Heart left ventricle (tissue), 16 donors: ENCODE data around the gene RAPGEF3. TPM values are rescaled to one million over a fixed set of nuclear protein-coding genes. Genes with fewer than 3 reads are reported as not detected.
A peak's percentile ranks its signal among the peaks of the same experiment; 100 is the strongest.

Source experiments
- ATAC-seq, 4 donors: fragments of 200-7000 bp; cut with Tn5 transposase; one replicate each; pipeline ENCODE4 v1.9.1; 2020 to 2022; ENCODE audit warnings: moderate library complexity in 4 of 4, mild to moderate bottlenecking in 3 of 4, moderate number of reproducible peaks in 1 of 4
- DNase-seq, 5 donors: peaks; one replicate each; pipeline ENCODE4 v3.0.0-alpha.2; 2020
- H3K27ac ChIP-seq, 12 donors: fragments of 200-600 bp; sonication (generic) in 4 of 12; one replicate each; pipeline versions ENCODE4 v1.5.0 to v1.8.0; 2016 to 2022; ENCODE audit warnings: mild to moderate bottlenecking in 2 of 12
- H3K27me3 ChIP-seq, 9 donors: fragments of 200-600 bp; sonication (generic) in 2 of 9; one replicate each; pipeline versions ENCODE4 v1.5.1 to v1.8.0; 2016 to 2022; ENCODE audit warnings: mild to moderate bottlenecking in 3 of 9
- H3K36me3 ChIP-seq, 9 donors: fragments of 200-600 bp; sonication (generic) in 2 of 9; one replicate each; pipeline versions ENCODE4 v1.5.0 to v1.8.0; 2018 to 2022; ENCODE audit warnings: mild to moderate bottlenecking in 2 of 9
- H3K4me1 ChIP-seq, 12 donors: fragments of 200-600 bp; sonication (generic) in 4 of 12; one replicate each; pipeline versions ENCODE4 v1.5.0 to v1.8.0; 2016 to 2022; ENCODE audit warnings: mild to moderate bottlenecking in 3 of 12
- H3K4me3 ChIP-seq, 12 donors: fragments of 200-600 bp; sonication (generic) in 4 of 12; one replicate each; pipeline versions ENCODE4 v1.5.0 to v1.8.0; 2017 to 2022; ENCODE audit warnings: mild to moderate bottlenecking in 9 of 12, moderate library complexity in 4 of 12
- H3K9me3 ChIP-seq, 12 donors: fragments of 200-600 bp; sonication (generic) in 4 of 12; one replicate each; pipeline versions ENCODE4 v1.5.0 to v1.8.0; 2016 to 2022; ENCODE audit warnings: mild to moderate bottlenecking in 1 of 12
- POLR2A ChIP-seq, 2 donors: fragments of 450-650 bp; IDR thresholded peaks; one replicate each; pipeline ENCODE4 v1.6.1; 2017; ENCODE audit warnings: antibody characterized with exemption in 2 of 2, mild to moderate bottlenecking in 2 of 2, moderate library complexity in 2 of 2
- WGBS, 4 donors: extraction: QIAGEN DNeasy Blood & Tissue Kit in 2 of 4; methylation state at CpG; one replicate each; pipeline versions ENCODE4 v1.1.5 to v1.1.7; 2013 to 2018; 5-methylcytosine and 5-hydroxymethylcytosine counted together
- intact Hi-C, 10 donors: fragments of 100-400 bp; cut with DNase I; formaldehyde crosslinking; loops; one replicate each; pipeline versions ENCODE4 v1.11.1 to v1.14.2; 2022
- polyA plus RNA-seq, 2 donors: library from polyadenylated mRNA; stranded (reverse); fragments of 200-250 nt; gene quantifications; one replicate each; pipeline ENCODE4 v1.2.3, GENCODE V29; 2013
- total RNA-seq, 9 donors: library from RNA; depleted of rRNA in 2 of 9; stranded (reverse); fragments of >200 nt in 2 of 9; fragmentation: NEBNext Ultra II Directional in 3 of 9; extraction: Animal tissue kit (Norgen Biotek cat#: 25700) in 3 of 9; gene quantifications; one replicate each; pipeline versions ENCODE4 v1.1.0 to v1.2.4, GENCODE V29; 2016 to 2023
- TF ChIP-seq, protein P1 (sequence below), 12 donors: fragments of 200-600 bp; sonication (generic) in 4 of 12; IDR thresholded peaks; one replicate each; pipeline versions ENCODE4 v1.5.0 to v1.8.0; 2018 to 2022; ENCODE audit warnings: antibody characterized with exemption in 12 of 12, mild to moderate bottlenecking in 5 of 12
- donor health status: ischemic (EF 13 %, LVEDD 7.1; RV severe dilation, severe dysfunction).
- donor health status: healthy with polysubstance abuse.
- donor health status: DM: no; HTN: yes; CAD: no.
- donor health status: DM: no; HTN: no; CAD: no.
- donor health status: ischemic (EF 25% LVEDD 6.9; RV normal size, moderate dysfunction).
- donor health status: ischemic (EF 25% LVEDD 5.7; RV mildly dilated, moderate dysfunction).
- donor health status: healthy.
- donor health status: DM: yes; HTN: yes; CAD: no.
- donor health status: ischemic (EF 35%, LVEDD 5.7; RV mildly dilated, moderate dysfunction).
- donor health status: nonischemic (EF 11% LVEDD 7.7; RV severe dilation, severe dysfunction).
- donor health status: DM: yes; HTN: yes; CAD: no.
- donor health status: PGD.
- donor health status: ischemic (EF 29% LVEDD 5.4; RV normal size, mild dysfunction).
- donor health status: nonischemic (EF 23%, LVEDD 6.1; RV moderate dilation, normal function).

Gene RAPGEF3
- total and polyA plus RNA-seq, 11 donors = 14.5 to 62.1 (median 23.9) TPM

DNA sequence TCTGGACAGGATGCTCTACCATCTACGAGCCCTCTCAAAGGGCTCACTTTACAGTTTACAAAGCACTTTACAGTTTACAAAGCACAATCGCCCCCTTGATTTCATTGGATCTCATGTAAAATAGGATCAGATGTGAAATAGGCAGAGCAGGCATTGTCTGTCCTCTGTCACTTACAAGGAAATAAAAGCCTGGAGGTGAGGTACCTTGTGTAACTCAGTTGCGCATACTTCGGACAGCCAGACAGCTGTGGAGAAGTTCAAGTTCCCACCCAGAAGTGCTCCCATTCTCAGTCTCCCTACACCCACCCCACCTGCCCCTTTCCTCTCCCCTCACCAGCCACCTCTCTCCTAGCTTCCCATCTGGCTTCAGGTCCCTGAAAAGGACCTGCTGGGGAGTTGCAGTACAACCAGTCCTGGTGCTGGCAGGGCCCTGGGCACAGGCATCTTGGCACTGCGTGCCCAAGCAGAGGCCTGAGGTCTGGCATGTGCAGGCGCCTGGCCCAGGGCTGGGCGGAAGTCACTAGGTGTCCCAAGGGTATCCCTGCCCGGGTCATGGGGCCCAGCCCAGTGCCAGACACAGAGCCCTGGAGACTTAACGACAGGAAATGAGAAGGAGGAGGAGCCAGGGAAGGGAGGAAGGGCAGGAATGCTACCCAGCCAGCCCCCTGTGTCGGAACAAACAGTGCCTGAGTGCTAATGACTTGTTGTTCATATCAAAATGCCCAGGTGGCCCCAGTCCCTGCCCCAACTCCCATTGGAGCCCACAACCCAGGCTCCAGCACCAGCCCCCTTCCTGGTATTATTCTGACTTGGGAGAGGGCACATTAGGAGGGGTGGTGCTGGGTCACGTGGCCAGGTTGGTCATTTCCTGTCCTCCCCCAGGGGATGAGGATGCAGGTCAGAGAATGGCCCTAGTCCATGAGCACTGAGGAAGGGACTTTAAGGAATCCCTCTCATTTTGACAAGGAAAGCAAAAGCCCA, 5.4 kb downstream of the RAPGEF3 start:
- Histone ChIP-seq H3K27me3 (no peaks in the 10 kb centered on the region), H3K9me3 (no peaks in the 10 kb centered on the region), H3K36me3 (peaks cover 0 to 33% (median 9%) of the 10 kb centered on the region in 9 donors), H3K4me1 (peaks cover 18 to 70% (median 55%) of the 10 kb centered on the region in 12 donors), H3K4me3 (peak overlapping the region in 6 of 12 donors; percentile 2 to 67 (median 26)), H3K27ac (peak overlapping the region; percentile 64 to 90 (median 82))
- intact Hi-C loops = loop anchor here in 1 of 10 donors (2.0 kb wide), 1 partner anchor 17 kb away; no protein-coding TSS in a partner anchor
- peak; percentile 84 to 95 (median 91) for DNase-seq
- ATAC-seq = peak; percentile 90 to 96 (median 92)
- TF ChIP-seq, protein P1, sequence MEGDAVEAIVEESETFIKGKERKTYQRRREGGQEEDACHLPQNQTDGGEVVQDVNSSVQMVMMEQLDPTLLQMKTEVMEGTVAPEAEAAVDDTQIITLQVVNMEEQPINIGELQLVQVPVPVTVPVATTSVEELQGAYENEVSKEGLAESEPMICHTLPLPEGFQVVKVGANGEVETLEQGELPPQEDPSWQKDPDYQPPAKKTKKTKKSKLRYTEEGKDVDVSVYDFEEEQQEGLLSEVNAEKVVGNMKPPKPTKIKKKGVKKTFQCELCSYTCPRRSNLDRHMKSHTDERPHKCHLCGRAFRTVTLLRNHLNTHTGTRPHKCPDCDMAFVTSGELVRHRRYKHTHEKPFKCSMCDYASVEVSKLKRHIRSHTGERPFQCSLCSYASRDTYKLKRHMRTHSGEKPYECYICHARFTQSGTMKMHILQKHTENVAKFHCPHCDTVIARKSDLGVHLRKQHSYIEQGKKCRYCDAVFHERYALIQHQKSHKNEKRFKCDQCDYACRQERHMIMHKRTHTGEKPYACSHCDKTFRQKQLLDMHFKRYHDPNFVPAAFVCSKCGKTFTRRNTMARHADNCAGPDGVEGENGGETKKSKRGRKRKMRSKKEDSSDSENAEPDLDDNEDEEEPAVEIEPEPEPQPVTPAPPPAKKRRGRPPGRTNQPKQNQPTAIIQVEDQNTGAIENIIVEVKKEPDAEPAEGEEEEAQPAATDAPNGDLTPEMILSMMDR (IDR thresholded peaks at IDR 0.05) = no peak
- TF ChIP-seq POLR2A (IDR thresholded peaks at IDR 0.05) = peak in 1 of 2 donors; percentile 9
- 31 to 53% (median 35%) methylated on average over 6 to 11 of the region's 11 CpGs for WGBS, 4 donors

DNA sequence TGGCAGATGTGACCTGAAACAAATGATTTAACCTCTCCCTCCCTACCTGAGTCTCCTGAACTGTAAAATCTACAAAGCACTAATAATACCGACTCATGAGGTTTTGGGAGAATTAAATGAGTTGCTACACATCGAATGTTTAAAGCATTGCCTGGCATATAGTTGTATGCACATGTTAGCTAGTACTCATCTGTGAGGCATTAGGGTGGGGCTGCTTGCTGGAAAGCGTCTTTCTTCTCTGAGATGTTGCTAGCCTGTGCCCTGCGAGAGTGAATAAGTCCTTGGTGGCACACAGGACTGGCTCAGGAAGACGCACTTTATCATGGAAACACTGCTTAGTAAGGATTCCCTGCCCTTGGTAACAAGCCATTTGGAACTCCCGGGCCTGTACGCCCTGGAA, 6.1 kb downstream of the RAPGEF3 start:
- H3K4me3 ChIP-seq = peak overlapping the region in 1 of 12 donors; percentile 67
- H3K36me3 ChIP-seq = peaks cover 0 to 40% (median 9%) of the 10 kb centered on the region in 9 donors
- no peak for DNase-seq
- intact Hi-C loops = loop anchor here in 1 of 10 donors (2.0 kb wide), 1 partner anchor 16 kb away; no protein-coding TSS in a partner anchor
- no peak for TF ChIP-seq POLR2A (IDR thresholded peaks at IDR 0.05)
- TF ChIP-seq, protein P1 (IDR thresholded peaks at IDR 0.05) = no peak
- peak overlapping the region; percentile 64 to 90 (median 82) for H3K27ac ChIP-seq
- no peaks in the 10 kb centered on the region for H3K27me3 ChIP-seq
- WGBS, 4 donors = 60 to 80% (median 63%) methylated on average over 7 of the region's 7 CpGs
- ATAC-seq = no peak
- peaks cover 18 to 62% (median 49%) of the 10 kb centered on the region in 12 donors for H3K4me1 ChIP-seq
- H3K9me3 ChIP-seq = no peaks in the 10 kb centered on the region

DNA sequence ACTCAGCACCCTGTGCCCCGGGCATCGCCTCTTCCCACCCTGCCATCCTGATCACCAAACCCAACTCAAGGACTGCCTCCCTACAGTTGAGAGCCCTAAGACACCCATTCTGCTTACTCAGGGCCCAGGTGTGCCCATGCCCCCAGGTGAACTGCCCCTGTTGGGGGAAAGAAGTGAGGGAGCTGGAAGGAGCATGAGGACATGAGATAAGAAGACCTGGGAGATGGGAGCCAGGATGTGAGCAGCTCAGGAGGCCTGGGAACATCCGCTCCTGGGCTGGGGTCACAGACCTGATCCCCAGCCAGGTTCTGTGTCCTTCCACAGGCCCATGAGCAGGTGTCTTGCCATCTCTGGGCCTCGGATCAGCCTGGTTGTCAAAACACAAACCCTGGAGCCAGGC, 6.6 kb downstream of the RAPGEF3 start:
- ATAC-seq = no peak

More for the DNA sequence above, 6.6 kb downstream of the RAPGEF3 start:
- Histone ChIP-seq H3K27ac (peak overlapping the region in 9 of 12 donors; percentile 49 to 90 (median 81)), H3K4me1 (peaks cover 18 to 59% (median 47%) of the 10 kb centered on the region in 12 donors), H3K9me3 (no peaks in the 10 kb centered on the region), H3K27me3 (no peaks in the 10 kb centered on the region), H3K36me3 (peaks cover 0 to 45% (median 11%) of the 10 kb centered on the region in 9 donors), H3K4me3 (no peak overlapping the region)
- WGBS, 4 donors = 79 to 93% (median 89%) methylated on average over 4 of the region's 4 CpGs
- no peak for TF ChIP-seq POLR2A (IDR thresholded peaks at IDR 0.05)
- TF ChIP-seq, protein P1 (IDR thresholded peaks at IDR 0.05) = no peak
- DNase-seq = peak in 1 of 5 donors; percentile 20
- intact Hi-C loops = loop anchor here in 1 of 10 donors (2.0 kb wide), 1 partner anchor 15 kb away; no protein-coding TSS in a partner anchor
